ENCODE measurements around the gene SUMO4.
A peak's percentile ranks its signal among the peaks of the same experiment; 100 is the strongest.

SUMO4 gene

DNA sequence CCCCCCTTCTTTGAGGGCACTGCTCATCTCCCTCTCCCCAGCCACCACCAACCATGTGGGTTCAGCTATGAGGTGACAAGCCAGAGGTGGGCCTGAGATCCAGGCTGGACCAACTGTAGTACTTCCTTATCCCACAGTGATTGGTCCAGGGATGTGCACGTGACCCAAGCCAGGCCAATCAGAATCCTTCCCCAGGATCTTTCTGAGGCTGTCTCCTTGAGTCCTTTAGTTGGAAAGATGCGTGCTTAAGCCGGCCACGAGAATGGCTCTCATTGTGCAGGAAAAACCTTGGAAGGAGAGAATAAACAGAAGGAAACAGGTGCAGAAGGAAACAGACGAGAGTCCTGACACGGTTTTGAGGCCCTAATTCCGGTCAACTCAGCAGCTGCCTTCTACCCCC is 45.5 kb downstream of the SUMO4 start:
- peaks cover 59% of the 10 kb centered on the region for H3K27me3 Mint-ChIP-seq (ENCODE audit: low read depth)
- H3K36me3 Mint-ChIP-seq (ENCODE audit: low read depth) = no peaks in the 10 kb centered on the region
- H3K27ac Mint-ChIP-seq = peak overlapping the region in 2 of 3 experiments; percentile 66 to 83
- H3K4me1 Mint-ChIP-seq = peaks cover 56% of the 10 kb centered on the region
- H3K4me3 Mint-ChIP-seq = no peak overlapping the region
- H3K9me3 Mint-ChIP-seq = peaks cover 2% of the 10 kb centered on the region
- TF ChIP-seq, protein P1, sequence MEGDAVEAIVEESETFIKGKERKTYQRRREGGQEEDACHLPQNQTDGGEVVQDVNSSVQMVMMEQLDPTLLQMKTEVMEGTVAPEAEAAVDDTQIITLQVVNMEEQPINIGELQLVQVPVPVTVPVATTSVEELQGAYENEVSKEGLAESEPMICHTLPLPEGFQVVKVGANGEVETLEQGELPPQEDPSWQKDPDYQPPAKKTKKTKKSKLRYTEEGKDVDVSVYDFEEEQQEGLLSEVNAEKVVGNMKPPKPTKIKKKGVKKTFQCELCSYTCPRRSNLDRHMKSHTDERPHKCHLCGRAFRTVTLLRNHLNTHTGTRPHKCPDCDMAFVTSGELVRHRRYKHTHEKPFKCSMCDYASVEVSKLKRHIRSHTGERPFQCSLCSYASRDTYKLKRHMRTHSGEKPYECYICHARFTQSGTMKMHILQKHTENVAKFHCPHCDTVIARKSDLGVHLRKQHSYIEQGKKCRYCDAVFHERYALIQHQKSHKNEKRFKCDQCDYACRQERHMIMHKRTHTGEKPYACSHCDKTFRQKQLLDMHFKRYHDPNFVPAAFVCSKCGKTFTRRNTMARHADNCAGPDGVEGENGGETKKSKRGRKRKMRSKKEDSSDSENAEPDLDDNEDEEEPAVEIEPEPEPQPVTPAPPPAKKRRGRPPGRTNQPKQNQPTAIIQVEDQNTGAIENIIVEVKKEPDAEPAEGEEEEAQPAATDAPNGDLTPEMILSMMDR (IDR thresholded peaks at IDR 0.05; ENCODE audit: unreplicated experiment in 3 of 3) = no peak

DNA sequence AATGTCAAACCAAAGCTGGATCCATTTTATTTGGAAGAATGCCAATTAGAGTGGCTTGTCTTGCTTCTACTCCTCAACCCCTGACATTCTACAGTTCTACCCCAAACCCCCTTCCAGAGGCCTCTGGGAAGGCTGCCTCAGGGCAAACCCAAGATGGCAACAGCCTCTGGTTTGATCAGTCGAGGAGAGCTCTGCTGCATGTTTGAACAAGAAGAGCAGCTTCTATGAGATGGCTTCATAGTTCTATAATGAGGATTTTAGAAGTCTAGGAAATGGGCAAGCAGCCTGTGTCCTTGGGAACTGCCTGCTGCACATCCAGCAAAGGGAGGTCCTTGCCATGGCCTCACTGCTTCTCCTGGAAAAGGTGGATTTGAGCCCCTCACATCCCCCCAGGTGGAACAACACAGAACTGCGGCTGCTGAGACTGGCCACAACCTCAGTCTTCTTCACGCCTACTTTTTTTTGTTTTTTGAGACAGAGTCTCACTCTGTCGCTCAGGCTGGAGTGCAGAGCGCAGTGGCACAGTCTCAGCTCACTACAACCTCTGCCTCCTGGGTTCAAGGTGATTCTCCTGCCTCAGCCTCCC is 46.8 kb downstream of the SUMO4 start:
- Mint-ChIP-seq H3K9me3 (peaks cover 2% of the 10 kb centered on the region), H3K27ac (peak overlapping the region in 1 of 3 experiments; percentile 83), H3K4me3 (no peak overlapping the region), H3K27me3 (ENCODE audit: low read depth) (peaks cover 64% of the 10 kb centered on the region), H3K4me1 (peaks cover 44% of the 10 kb centered on the region), H3K36me3 (ENCODE audit: low read depth) (no peaks in the 10 kb centered on the region)
- TF ChIP-seq, protein P1 (IDR thresholded peaks at IDR 0.05; ENCODE audit: unreplicated experiment in 3 of 3) = no peak

DNA sequence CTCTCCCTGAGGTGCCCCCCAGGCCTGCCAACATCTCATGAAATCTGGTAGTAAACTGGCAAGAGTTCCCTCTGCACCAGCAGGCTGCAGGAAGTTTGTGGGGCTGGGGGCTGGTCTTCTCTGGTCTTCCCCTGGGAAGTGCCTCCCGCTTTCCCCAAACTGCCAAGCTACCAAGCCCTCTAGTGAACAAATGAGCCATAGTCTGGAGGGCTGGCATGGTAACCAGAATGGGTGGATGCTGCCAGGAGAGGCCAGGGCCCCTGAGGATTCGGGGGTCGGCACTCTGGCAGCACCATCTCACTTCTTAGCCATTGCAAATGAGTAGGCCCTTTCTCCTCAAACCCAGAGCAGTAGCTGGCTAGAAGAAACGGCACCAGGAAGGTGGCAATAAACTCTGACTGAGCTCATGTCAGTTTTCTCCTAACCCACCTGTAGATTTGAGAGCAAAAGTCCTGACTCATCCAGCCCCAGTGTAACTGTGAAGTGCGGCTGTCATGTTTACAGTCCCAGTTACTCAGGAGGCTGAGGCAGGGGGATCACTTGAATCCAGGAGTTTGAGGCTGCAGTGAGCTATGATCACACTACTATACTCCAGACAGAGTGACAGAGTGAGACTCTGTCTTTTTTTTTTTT is 48.9 kb downstream of the SUMO4 start:
- peaks cover 2% of the 10 kb centered on the region for H3K9me3 Mint-ChIP-seq
- H3K36me3 Mint-ChIP-seq (ENCODE audit: low read depth) = no peaks in the 10 kb centered on the region
- no peak overlapping the region for H3K27ac Mint-ChIP-seq
- peaks cover 35% of the 10 kb centered on the region for H3K4me1 Mint-ChIP-seq
- H3K27me3 Mint-ChIP-seq (ENCODE audit: low read depth) = peaks cover 65% of the 10 kb centered on the region
- TF ChIP-seq, protein P1 (IDR thresholded peaks at IDR 0.05; ENCODE audit: unreplicated experiment in 3 of 3) = no peak
- H3K4me3 Mint-ChIP-seq = no peak overlapping the region

DNA sequence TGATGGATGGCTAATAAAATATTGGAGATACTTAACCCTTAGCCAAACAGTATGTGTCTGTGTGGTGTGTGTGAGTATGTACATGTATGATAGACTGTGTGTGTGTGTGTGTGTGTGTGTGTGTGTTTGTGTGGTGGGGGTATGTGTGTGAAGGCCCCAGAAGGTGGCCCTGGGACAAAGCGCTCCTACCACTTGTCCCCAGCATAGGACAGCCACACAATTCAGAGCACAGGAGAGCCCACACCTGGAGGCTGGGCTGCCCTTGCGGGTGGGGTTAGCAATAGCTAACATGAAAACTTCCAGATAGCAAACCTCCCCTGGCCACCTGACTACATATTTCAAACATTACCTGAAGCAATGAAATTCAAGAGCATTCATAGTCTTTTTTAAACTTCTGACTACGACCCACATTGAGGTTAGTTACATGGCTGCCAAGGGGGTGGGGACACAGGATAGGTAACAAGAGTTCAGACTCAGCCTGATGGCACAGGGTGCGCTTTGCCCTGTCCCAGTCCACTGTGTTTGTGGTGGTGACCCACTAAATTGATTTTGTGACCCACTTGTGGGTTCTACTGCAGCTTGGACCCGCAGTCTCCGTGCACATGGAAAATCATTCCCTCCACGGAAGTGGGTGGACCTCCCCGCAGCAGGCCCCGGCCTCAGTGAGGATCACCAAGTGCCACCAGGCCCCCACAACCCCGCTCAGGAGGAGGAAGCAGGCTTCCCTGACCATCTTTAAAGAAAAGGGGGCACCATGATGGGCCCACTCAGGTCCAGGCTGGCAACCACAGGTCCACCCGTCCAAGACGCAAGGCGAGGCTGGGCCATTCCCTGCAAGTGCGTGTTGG is 50.0 kb downstream of the SUMO4 start:
- peaks cover 61% of the 10 kb centered on the region for H3K27me3 Mint-ChIP-seq (ENCODE audit: low read depth)
- TF ChIP-seq, protein P1 (IDR thresholded peaks at IDR 0.05; ENCODE audit: unreplicated experiment in 3 of 3) = no peak
- peak overlapping the region; percentile 69 to 87 (median 80) for H3K4me3 Mint-ChIP-seq
- peaks cover 2% of the 10 kb centered on the region for H3K9me3 Mint-ChIP-seq
- H3K36me3 Mint-ChIP-seq (ENCODE audit: low read depth) = no peaks in the 10 kb centered on the region
- peak overlapping the region in 1 of 3 experiments; percentile 85 for H3K27ac Mint-ChIP-seq
- H3K4me1 Mint-ChIP-seq = peaks cover 37% of the 10 kb centered on the region
